HUDEP-2 (cell line): Measurements from ENCODE around the gene CRYBB3.

Source experiments
- DNase-seq, 76 experiments: peaks; one replicate each; lab custom pipeline; 2025; ENCODE audit not compliant: unreplicated experiment in 76 of 76; lab: John Stamatoyannopoulos, UW

CRYBB3 gene

GRCh38 chr22:25199731-25200520, at the start of gene CRYBB3:
Gene CRYBB3 (plus strand): TSS chr22:25199858. CDS start chr22:25201397, 1,539 bp downstream.
- no peak for DNase-seq

- peak in 73 of 76 experiments; percentile 15 to 85 (median 65) for DNase-seq
Measured at GRCh38 chr22:25153961-25154666, 45.5 kb upstream of the CRYBB3 start.

- DNase-seq, result no peak
Measured at GRCh38 chr22:25154667-25154999, 45.0 kb upstream of the CRYBB3 start.

GRCh38 chr22:25156736-25157135, 42.9 kb upstream of the CRYBB3 start:
- no peak for DNase-seq

GRCh38 chr22:25159028-25159427, 40.6 kb upstream of the CRYBB3 start:
- peak in 2 of 76 experiments; percentile 10 for DNase-seq

GRCh38 chr22:25160120-25160996, 39.3 kb upstream of the CRYBB3 start:
- no peak for DNase-seq

- no peak for DNase-seq
Measured at GRCh38 chr22:25161017-25161915, 38.4 kb upstream of the CRYBB3 start.

GRCh38 chr22:25161916-25162530, 37.6 kb upstream of the CRYBB3 start:
- no peak for DNase-seq

GRCh38 chr22:25162561-25162960, 37.1 kb upstream of the CRYBB3 start:
- no peak for DNase-seq

GRCh38 chr22:25165785-25166184, 33.9 kb upstream of the CRYBB3 start:
- DNase-seq, result no peak

- peak in 54 of 76 experiments; percentile 6 to 65 (median 36) for DNase-seq
Measured at GRCh38 chr22:25166266-25167040, 33.2 kb upstream of the CRYBB3 start.

GRCh38 chr22:25167082-25167481, 32.6 kb upstream of the CRYBB3 start:
- no peak for DNase-seq

GRCh38 chr22:25167834-25168601, 31.6 kb upstream of the CRYBB3 start:
- no peak for DNase-seq

- DNase-seq, result no peak
Measured at GRCh38 chr22:25169278-25170031, 30.2 kb upstream of the CRYBB3 start.

- no peak for DNase-seq
Measured at GRCh38 chr22:25170426-25170980, 29.2 kb upstream of the CRYBB3 start.

GRCh38 chr22:25172153-25172552, 27.5 kb upstream of the CRYBB3 start:
- peak in 57 of 76 experiments; percentile 2 to 71 (median 47) for DNase-seq
